Measurements from ENCODE around the gene ZBTB48.
"Not testable (repeated sequence)": the region's sequence is repeated elsewhere in the genome, so short reads cannot be mapped to it uniquely, and the experiment has no call there.

ZBTB48 gene

GRCh38 chr1:6579374-6580118 is at the start of gene ZBTB48:
TSS of gene ZBTB48 (plus strand) at chr1:6579994. CDS start at chr1:6580610, 616 bp downstream.
- DNase-seq: peak; percentile 92 to 96 (median 94)

GRCh38 chr1:6530504-6531160 is 49.2 kb upstream of the ZBTB48 start:
- no peak for DNase-seq

GRCh38 chr1:6531996-6532395 is 47.8 kb upstream of the ZBTB48 start:
- DNase-seq: no peak

- DNase-seq: no peak
Measured at GRCh38 chr1:6534248-6534822, 45.5 kb upstream of the ZBTB48 start.

GRCh38 chr1:6535214-6535613 is 44.6 kb upstream of the ZBTB48 start:
- no peak for DNase-seq

- no peak for DNase-seq
Measured at GRCh38 chr1:6536291-6536690, 43.5 kb upstream of the ZBTB48 start.

- DNase-seq: no peak
Measured at GRCh38 chr1:6538956-6539355, 40.8 kb upstream of the ZBTB48 start.

GRCh38 chr1:6544831-6545230 is 35.0 kb upstream of the ZBTB48 start:
- DNase-seq: no peak

GRCh38 chr1:6545276-6546112 is 34.3 kb upstream of the ZBTB48 start:
- DNase-seq: peak in 2 of 4 experiments; percentile 6 to 30

- DNase-seq: no peak
Measured at GRCh38 chr1:6546326-6546725, 33.5 kb upstream of the ZBTB48 start.

- no peak for DNase-seq
Measured at GRCh38 chr1:6547301-6547700, 32.5 kb upstream of the ZBTB48 start.

GRCh38 chr1:6554031-6554906 is 25.5 kb upstream of the ZBTB48 start, which contains the start of gene NOL9:
TSS of gene NOL9 (minus strand) at chr1:6554513. CDS start at chr1:6554502, 11 bp downstream.
- DNase-seq: peak; percentile 91 to 94 (median 92)

GRCh38 chr1:6554907-6555778 is 24.7 kb upstream of the ZBTB48 start, which contains the start of gene TAS1R1:
TSS of gene TAS1R1 (plus strand) at chr1:6555307. CDS start at chr1:6555374, 67 bp downstream.
- no peak for DNase-seq

- no peak for DNase-seq
Measured at GRCh38 chr1:6557597-6557996, 22.2 kb upstream of the ZBTB48 start.

GRCh38 chr1:6559161-6559560 is 20.6 kb upstream of the ZBTB48 start:
- DNase-seq: not testable (repeated sequence)

- DNase-seq: no peak
Measured at GRCh38 chr1:6560267-6560666, 19.5 kb upstream of the ZBTB48 start.

GRCh38 chr1:6569033-6569432 is 10.8 kb upstream of the ZBTB48 start:
- no peak for DNase-seq

- DNase-seq: no peak
Measured at GRCh38 chr1:6570100-6570499, 9.7 kb upstream of the ZBTB48 start.

- DNase-seq: no peak
Measured at GRCh38 chr1:6570987-6571386, 8.8 kb upstream of the ZBTB48 start.

- DNase-seq: no peak
Measured at GRCh38 chr1:6572653-6573383, 7.0 kb upstream of the ZBTB48 start.

All from activated CD4-positive, CD25-positive, alpha-beta regulatory T cell (primary cell).